Stimulated activated CD4-positive, alpha-beta T cell treated with anti-CD3 and anti-CD28 coated beads, Interleukin-12 subunit alpha, Interleukin-12 subunit beta, amount 100 ng/mL, for 48 hours (primary cell): Measurements from ENCODE around the gene HIBADH.

ENCODE experiments used
- DNase-seq, 3 donors: peaks; one replicate each; pipeline ENCODE4 v3.0.0-alpha.2; 2020; ENCODE audit warnings: low read depth in 2 of 3, low spot score in 1 of 3

HIBADH gene

DNA sequence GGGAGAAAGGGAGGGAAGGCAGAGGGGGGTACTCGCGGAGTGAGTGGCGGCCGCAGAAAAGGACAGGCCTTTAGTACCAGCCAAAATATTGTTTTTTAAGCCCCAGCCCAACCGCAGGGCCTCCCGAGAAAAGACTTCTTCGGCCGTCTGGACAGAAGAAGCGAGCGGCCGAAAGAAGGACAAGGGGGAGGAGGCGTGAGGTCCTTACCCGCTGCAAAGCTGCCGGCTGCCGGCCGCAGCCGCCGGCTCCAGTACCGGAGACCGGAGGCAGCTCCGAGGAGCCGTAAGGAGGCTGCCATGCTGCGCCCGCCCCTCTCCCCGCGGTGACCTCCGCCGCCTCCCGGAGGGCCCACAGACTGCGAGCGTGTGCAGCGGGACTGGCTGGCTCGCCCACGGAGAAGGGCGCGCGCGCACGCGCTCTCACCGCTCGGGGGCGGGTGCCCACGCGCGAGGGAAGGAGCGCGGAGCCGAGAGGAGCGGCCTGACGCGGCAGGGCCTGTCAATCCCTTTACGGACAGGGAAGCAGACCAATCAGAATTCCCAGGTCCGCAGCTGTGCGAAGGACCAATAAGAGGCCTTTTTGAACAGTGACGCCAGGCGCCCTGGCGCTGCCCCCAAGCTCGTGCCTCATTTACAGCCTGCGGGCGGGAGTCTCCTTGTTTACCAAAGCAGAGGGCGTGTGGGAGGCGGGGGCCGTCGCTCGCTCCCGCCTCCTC lies at the start of gene HIBADH:
Gene HIBADH (minus strand): TSS at position 394 of the 716 bp plus-strand sequence. CDS start 95 bp downstream, at position 299.
- peak; percentile 88 to 91 (median 91) for DNase-seq

DNA sequence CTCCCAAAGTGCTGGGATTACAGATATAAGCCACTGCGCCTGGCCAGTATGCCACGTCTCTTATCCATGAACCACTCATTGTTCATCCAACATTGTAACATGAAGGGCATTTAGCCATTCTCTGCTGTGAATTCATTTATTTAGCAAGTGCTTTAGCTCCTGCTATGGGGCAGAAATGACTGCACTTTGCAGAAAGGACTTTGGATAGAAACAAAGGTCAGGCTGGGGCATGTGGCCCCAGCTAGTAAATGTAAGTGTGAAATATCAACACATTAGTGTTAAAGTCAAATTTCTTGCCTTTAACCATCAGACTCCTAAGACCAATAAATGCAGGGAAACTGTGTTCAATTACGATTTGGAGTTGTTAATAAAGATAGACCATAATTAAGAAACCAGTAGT lies 49.5 kb upstream of the HIBADH start:
- no peak for DNase-seq

DNA sequence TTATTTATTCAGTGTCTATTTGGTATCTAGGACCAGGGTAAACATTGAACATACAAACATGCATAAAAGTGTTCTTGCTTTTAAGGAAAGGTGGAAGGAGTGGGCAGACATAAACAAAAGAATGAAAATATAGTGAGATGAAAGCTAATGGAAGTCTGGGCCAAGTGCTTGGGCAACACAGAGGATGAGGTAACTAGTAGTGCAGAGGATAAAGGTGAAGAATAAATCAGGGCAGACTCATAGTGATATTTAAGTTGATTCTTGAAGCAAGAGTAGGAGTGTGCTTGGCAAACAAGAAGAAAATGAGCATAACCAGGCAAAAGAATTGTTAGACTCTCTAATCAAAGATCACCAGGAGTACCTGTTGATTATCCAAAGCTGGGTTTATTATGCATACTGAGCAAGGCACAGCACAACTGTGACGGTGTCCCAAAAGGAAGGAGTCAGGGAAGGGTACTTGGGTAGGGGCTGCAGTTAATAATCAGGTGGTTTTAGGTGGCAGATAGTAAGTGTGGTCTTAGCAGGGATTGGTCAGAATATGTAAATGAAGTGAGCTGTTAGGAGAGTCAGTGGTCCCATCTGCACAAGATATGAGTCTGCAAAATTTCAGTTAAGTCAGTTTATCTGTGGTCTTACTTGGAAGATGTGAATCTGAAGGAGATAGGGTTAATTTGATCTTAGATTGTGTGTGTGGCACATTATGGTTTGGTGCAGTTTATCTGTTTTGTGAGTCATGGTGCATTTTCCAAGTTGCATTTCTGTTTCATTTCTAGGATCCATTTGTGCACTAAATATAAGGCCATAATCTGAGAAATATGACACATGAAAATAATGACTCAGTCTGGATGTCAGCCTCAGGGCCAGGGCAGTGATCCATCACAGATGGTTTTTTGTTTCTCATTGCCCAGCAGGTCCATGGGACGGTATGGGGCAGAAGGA lies 46.7 kb upstream of the HIBADH start:
- no peak for DNase-seq

DNA sequence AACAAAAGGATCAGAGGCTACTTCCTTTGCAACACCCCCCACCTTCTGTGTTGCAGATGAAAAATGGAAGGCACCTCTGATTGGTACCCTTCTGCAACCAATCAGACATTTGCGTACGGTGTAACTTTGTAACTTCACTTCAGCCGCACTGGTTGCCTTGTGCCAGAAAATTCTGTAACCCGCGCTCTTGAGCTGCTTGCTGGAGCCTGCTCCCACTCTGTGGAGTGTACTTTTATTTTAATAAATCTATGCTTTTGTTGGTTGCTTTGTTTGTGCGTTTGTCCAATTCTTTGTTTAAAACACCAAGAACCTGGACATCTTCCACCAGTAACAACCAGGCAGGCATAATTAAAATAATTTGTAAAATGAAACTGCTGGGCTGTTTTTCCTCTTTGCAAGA lies 45.8 kb upstream of the HIBADH start:
- no peak for DNase-seq

DNA sequence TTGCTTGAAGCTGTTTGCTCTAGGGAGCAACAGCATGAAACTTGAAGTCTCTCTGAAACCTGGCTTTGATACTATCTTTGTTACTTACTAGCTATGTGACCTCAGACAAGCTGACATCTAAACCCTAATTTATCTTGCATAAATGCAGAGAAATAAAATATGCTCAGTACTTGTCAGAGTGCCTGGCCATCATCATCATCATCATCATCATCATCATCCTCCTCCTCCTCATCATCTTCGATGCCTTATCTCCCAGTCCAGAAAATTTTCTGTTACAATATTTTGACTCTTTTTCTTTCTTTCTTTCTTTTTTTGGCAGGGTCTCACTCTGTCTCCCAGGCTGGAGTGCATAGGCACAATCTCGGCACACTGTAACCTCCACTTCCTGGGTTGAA lies 42.5 kb upstream of the HIBADH start:
- DNase-seq: no peak

DNA sequence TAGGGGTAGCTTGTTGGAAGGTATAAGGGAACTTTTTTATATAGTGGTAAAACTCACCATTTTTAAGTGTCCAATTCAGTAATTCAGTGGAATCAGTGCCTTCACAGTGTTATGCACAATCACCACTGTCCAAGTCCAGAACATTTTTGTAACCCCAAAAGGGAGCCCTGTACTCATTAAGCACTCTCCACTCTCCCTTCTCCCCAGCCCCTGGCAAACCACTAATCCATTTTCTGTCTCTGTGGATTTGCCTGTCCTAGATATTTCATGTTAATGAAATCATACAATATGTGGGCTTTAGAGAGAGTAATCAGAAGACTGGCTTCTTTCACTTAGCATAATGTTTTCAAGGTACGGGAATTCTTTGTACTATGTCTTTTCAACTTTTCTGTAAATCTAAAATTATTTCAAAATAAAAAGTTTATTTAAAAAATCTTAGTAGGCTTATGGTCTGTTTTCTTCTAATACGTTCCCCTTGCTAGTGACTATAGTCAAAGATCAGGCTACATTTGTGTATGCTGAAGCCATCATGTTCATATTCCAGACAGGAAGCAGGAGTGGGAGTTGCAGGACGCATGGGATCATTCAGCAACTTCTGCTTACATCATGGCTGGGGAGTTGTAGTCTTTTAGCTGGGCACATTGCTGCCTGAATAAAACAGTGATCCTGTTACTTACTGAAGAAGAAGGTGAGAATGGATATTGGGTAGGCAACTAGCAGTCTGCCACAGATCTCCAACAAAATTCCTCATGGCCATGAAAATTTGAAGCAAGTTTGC lies 41.9 kb upstream of the HIBADH start:
- DNase-seq: no peak

DNA sequence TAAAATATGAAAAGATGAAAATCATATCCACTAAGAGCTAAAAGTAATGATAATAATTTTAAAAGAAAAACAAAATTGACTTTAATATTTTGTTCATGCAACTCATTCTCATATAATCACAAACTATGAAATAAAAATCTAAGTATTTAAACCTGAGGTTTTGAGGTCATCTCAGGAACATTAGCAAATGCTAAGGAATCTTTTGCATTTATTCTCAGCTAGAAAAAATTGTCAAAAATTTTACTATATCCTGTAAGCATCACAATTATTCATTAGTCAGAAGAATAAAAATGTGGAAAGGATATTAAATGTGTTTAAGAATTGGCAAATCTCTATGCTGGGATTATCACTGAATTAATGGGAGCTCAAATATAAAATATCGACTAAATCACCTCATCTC lies 40.5 kb upstream of the HIBADH start:
- DNase-seq: no peak

DNA sequence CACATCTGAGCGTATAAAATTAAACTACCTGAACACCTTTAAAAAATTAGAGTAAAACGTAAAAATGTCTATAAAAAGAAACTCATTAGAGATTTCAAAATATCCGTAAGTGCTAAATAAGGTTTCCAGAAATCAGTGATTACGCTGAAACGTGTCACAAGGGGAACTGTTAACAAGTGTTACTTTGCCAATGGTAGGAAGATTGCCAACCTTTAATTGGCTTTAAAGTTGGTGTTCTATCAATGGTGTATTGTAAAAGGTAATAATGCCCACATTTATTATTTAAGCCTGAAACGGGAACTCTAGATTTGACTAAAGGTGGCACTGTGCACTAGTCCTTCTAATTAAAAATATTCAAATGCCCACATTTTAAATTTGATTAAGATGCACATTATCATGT lies 37.8 kb upstream of the HIBADH start:
- DNase-seq: no peak

DNA sequence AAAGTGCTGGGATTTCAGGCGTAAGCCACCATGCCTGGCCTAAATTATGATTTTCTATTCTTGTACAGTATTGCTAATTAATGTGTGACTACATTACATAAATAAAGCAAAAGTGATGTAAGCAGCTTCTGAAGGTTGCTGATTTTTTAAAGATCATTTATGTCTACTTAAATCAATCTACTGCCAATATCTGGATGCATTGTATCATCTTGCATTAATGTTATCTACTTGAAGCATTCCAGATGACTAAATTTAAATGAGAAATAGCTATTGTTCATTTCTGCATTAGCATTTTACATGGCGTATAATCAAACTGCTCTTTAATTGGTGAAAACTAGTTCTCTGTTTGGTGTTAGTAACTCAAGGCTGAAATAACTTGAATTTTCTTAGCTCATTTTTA lies 37.1 kb upstream of the HIBADH start:
- no peak for DNase-seq

DNA sequence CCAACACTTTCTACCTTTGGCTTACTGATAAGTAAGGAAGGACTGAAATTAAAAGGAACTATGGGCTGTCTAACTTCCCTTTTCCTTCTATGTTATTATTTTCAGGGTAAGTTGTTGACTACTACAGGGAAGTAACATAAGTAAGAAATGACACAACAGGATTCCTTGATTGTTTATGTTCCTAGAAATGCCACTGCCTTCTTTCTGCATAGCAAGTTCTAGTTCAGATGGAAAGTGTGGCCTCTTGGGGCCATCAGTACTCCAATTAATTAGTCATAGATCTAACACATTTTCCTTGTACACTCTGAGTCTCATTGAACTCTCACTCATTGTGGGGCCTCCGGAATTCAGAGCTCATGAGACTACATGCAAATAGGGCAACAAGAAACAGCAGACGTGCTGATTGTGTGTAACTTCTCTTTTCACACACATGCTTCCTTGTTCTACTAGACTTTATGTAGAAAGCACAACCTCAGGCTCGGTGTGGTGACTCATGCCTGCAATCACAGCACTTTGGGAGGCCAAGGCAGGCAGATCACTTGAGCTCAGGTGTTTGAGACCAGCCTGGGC lies 35.3 kb upstream of the HIBADH start:
- peak in 1 of 3 donors; percentile 3 for DNase-seq

DNA sequence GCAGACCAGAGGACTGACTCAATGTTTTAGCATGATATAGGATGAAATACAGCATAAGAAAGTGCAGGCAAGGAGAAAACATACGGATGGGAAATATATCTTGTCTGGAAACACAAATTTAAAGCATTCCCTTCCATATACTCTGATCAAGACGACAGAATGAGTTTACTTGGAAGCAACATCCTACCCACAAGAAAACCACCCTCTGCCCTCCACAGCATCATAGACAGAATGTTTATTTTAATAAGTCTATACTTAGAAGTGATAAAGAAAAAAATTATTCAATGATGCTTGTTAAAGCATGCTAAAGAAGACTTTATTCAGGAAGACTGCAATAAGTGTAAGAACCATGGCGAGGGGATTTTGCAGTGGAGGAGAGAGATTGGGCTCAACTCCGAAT lies 32.4 kb upstream of the HIBADH start:
- no peak for DNase-seq

DNA sequence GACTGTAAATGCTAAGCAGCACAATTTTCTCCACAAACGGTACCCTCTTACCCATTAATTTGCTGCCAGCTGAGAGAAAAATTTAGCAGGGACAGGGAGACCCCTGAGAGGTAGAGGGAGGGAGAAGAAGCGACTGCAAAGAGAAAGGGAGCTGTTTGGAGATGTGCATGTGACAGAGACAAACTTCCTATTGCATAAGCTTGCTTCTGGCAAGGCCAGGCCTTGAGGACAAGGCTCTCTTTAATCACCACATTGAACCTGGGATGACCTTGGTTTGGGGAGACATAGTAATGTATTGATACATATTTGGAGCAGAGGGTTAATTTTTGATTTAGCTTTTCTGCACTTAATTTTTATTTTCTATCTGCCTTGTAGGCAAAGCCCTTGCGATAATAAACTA lies 31.1 kb upstream of the HIBADH start:
- no peak for DNase-seq

DNA sequence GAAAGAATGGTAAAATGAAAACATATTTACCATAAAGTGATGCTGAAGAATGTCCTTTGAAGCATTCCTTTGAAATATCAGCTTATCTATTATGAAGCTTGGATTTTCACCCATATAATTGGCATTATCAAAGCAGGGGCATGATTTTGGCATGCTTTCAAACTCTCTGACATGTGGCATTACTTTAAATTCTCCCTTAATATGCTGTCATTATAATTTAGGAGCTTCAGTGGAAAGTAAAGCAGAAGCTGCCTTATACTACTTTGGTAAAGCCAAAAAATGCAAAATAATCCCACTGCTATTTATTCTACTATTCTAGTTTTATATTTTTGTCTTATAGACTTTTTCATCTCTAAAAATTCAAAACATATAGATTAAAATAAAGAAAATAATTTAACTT lies 28.0 kb upstream of the HIBADH start:
- no peak for DNase-seq

DNA sequence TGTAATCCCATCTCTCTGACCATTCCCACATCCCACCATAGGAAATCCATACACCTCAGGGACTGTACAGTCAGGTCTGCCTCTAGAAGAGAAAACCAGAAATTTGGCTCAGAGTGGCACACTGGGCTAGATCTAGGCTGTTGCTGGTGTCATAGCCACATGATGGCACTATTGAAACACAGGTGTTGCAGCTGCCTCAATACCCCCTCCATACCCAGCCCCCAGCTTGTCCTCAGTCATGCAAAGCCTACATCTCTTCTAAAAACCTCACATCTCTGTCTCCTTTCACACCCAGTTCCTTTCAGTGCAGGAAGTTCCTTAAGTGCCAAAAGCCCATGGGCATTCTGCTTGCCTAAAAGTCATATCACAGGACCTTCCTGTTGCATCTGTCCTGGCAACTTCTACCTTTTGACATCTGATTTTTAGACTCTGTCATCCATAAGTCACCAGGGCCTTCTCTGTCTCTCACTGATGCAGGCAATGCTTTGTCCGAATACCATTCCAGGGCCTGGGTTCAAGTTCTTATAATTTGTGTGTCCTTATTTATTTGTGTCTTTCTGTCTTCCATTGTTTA lies 27.0 kb upstream of the HIBADH start:
- no peak for DNase-seq

DNA sequence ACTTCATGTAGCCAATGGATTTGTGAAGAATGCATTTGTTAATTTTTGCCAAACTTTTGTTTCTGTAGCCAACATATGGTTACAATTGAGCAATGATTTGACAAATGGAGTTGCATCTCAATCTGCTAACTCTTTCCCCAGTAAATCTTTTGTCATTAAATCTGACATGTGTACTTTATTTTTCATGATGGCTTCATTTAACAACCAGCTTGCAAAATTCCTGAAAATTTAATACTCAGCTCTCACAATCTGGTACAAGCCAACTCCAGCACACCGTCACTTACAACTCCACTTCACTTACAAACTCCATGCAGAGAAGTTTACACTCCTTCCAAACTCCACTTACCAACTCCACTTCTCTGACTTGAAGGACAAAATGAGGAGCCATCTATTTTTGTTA lies 26.5 kb upstream of the HIBADH start:
- no peak for DNase-seq

DNA sequence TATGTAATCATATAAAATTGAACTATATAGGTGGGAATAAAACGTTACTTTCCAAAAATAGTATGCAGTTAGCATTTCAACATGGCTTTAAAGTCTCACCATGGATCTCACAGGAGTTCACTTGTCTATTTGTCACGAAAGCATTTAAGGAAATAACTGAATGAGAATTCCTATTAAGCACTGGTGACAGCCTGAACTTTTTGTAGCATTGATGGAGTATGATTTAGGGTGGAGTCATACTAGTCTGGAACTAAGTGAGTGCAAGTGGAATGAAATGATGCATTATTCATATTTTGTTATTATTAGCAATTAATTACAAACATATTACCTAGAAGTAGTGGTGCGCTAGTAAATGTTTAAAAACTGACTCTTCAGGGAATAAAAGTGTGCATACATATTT lies 26.0 kb upstream of the HIBADH start:
- no peak for DNase-seq

DNA sequence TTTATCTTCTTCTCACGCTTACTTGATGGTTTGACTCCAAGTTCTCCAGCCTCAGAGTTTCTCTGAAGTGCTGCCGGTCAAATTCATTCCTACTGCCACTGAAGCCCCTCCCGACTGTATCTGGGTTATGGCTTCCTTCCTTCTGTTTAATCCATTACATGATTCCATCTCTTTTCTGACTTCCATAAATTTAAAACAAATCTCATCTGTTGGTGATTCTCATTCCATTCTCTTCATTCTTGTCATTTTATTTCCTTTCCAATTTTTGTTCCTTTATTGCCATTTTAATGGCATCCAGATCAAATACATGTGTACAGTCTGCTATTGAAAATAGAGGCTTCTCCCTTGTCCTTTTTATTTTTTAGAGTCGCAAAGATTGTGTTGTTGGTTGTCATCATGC lies 25.4 kb upstream of the HIBADH start:
- no peak for DNase-seq

DNA sequence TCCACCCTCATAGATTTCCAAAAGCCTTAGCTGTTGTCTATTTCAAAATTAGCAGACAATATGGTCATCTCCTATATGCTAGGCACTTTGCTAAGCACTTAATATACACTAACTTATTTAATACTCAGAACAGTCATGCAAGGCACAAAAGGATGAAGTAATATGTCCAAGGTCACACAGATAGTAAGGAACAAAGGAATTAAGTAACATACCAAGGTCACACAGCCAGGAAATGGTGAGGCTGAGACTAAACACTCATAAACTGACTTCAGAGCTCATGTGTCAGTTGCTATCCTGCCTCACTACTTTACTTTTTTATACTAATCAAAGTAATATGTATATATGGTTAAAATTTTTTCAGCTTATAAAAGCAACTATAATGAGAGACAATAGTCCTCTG lies 23.6 kb upstream of the HIBADH start:
- no peak for DNase-seq

DNA sequence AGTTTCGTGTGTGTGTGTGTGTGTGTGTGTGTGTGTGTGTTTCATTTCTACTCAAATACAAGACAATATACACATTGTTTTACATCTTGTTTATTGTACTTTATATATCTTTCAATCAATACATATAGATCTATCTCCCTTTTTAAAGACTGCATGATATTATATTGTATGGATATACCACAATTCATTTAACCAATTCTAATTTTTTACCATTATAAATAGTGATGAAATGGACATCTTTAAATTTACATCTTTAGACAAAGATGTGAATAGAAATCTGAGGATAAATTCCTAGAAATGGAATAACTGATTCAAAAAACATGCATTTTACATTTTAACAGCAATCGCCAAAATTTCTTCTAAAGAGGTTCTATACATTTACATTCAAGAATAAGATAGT lies 23.2 kb upstream of the HIBADH start:
- DNase-seq: no peak

DNA sequence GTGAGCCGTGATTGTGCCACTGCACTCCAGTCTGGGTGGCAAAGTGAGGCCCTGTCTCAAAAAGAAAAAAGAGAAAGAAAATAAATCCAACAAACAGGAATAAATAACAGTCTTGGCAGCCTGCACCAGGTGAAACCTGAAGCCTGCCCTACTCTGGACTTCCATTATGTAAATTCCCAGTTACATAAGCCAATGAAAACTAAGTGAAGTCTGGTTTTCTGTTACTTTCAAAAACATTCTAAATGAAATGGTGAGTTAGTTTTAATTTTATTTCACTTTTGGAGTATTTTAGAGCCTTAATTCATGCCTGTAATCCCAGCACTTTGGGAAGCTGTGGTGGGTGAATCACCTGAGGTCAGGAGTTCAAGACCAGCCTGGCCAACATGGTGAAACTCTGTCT lies 22.5 kb upstream of the HIBADH start:
- no peak for DNase-seq

DNA sequence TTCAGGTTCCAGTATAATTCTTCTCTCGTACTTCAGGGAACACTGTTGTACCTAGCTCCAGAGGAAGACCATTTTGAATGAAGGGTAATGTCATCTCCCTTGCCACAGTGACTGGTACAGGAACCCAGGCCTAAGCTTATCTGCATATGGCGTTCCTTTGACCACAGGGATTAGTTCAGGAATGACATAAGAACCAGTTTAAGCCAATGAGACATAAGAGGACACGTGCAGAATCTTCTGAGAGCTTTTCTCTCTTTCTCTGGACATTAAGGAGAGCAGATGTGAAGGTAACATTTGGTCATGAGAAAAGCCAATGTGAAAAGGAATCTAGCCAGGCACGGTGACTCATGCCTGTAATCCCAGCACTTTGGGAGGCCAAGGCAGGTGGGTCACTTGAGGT lies 21.8 kb upstream of the HIBADH start:
- no peak for DNase-seq
